Activated CD4-positive, alpha-beta memory T cell treated with anti-CD3 and anti-CD28 coated beads, Interleukin-2, amount 10 ng/mL, durations not matched to agents 7 days and 5 days (primary cell): Measurements from ENCODE around the gene OR5D13. TPM values are rescaled to one million over a fixed set of nuclear protein-coding genes. Genes with fewer than 3 reads are reported as not detected.

Source experiments
- CTCF ChIA-PET: fragments of 350-600 bp; sonication (Branson Sonifier 250); formaldehyde crosslinking; loops from one replicate; lab custom pipeline; 2021; ENCODE audit warnings: antibody characterized with exemption, inconsistent platforms; lab: Charles Lee
- POLR2A ChIA-PET: fragments of 350-600 bp; sonication (Branson Sonifier 250); formaldehyde crosslinking; loops from one replicate; lab custom pipeline; 2021; ENCODE audit warnings: antibody characterized with exemption; lab: Charles Lee
- DNase-seq: peaks from one replicate; pipeline ENCODE4 v3.0.0-alpha.2; 2020
- H3K27ac Mint-ChIP-seq: one replicate; pipeline ENCODE4 v1.8.0; 2021; ENCODE audit warnings: mild to moderate bottlenecking, mixed read lengths
- H3K27me3 Mint-ChIP-seq: one replicate; pipeline ENCODE4 v1.8.0; 2021; ENCODE audit warnings: mixed read lengths
- H3K36me3 Mint-ChIP-seq: one replicate; pipeline ENCODE4 v1.8.0; 2021; ENCODE audit warnings: low read depth, mixed read lengths
- H3K4me1 Mint-ChIP-seq: one replicate; pipeline ENCODE4 v1.8.0; 2021; ENCODE audit warnings: mixed read lengths
- H3K4me3 Mint-ChIP-seq: one replicate; pipeline ENCODE4 v1.8.0; 2021; ENCODE audit warnings: mild to moderate bottlenecking, mixed read lengths
- H3K9me3 Mint-ChIP-seq: one replicate; pipeline ENCODE4 v1.8.0; 2021; ENCODE audit warnings: mixed read lengths
- total RNA-seq, 2 experiments: library from RNA; stranded (reverse); gene quantifications; one replicate each; pipeline ENCODE4 v1.2.3, GENCODE V29; 2021

The OR5D13 gene
- not detected for total RNA-seq

GRCh38 chr11:55773138-55773537, at the start of gene OR5D13:
Gene OR5D13, plus strand, starts transcription at chr11:55773438. Its CDS starts 0 bp downstream, at chr11:55773438.
- ChIA-PET CTCF (no interaction called here), POLR2A (no interaction called here)
- H3K27ac Mint-ChIP-seq, result no peak within 1 kb of the TSS
- H3K4me3 Mint-ChIP-seq, result no peak within 1 kb of the TSS
- DNase-seq, result no peak
- H3K9me3 Mint-ChIP-seq, result peaks cover 8% of the 10 kb centered on the region
- no peaks in the 10 kb centered on the region for H3K4me1 Mint-ChIP-seq
- no peaks in the 10 kb centered on the region for H3K36me3 Mint-ChIP-seq
- H3K27me3 Mint-ChIP-seq, result no peaks in the 10 kb centered on the region

GRCh38 chr11:55726715-55727324, 46.4 kb upstream of the OR5D13 start:
- DNase-seq, result no peak
- Mint-ChIP-seq H3K4me3 (no peak overlapping the region), H3K36me3 (no peaks in the 10 kb centered on the region), H3K27ac (no peak overlapping the region), H3K4me1 (no peaks in the 10 kb centered on the region), H3K9me3 (peaks cover 2% of the 10 kb centered on the region), H3K27me3 (no peaks in the 10 kb centered on the region)
- ChIA-PET POLR2A (no interaction called here), CTCF (no interaction called here)

DNA sequence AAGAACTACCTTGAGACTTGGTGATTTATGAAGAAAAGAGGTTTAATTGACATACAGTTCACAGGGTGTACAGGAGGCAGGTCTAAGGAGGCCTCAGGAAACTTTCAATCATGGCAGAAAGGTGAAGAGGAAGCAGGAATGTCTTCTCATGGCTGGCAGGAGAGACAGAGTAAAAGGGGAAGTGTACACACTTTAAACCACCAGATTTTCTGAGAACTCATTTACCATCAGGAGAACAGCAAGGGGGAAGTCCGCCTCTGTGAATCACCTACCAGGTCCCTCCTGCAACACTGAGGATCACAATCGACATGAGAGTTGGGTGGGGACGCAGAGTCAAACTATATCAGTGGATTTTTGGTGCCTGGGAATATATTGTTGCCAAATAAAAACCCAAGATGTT, 40.3 kb upstream of the OR5D13 start:
- Mint-ChIP-seq H3K27me3 (no peaks in the 10 kb centered on the region), H3K4me1 (no peaks in the 10 kb centered on the region), H3K4me3 (no peak overlapping the region), H3K9me3 (peaks cover 15% of the 10 kb centered on the region), H3K27ac (no peak overlapping the region), H3K36me3 (no peaks in the 10 kb centered on the region)
- DNase-seq, result no peak
- ChIA-PET POLR2A (no interaction called here), CTCF (no interaction called here)

DNA sequence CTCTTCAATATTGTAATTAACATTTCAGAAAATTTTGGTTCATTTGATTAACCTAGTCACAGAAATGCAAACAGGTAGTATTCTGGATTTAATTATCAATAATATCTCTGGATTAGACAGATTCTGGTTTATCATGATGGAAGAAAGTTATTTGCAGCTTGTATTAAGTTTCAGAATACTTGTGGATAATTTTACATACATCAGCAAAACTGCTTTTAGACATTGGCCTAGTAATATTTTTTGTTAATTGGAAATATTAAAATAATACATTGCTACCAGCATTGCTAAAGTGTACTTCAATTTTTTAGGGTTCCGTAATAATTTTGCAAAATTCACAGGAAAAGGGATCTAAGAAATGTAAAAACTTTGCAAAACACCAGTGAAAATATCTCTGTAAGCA, 18.4 kb downstream of the OR5D13 start:
- no peaks in the 10 kb centered on the region for H3K4me1 Mint-ChIP-seq

DNA sequence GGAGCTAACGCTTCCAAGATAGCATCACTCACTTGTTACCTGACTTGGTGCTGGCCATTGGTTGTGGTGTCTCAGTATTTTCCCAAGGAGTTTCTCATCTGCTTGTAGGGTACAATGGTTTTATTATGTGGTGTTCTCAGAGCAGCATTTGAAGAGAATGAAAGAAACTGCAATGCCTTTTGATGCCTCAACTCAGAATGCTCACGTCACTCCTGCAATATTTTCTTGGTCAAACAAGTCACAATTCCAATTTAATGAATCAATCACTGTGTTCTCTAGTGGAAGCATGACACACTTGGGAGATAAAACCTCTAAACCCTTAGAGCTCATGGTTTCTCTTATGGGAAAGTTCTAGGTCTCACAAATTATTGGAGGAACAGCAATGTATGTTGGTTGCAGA, 20.1 kb downstream of the OR5D13 start:
- Mint-ChIP-seq H3K27ac (no peak overlapping the region), H3K4me1 (no peaks in the 10 kb centered on the region), H3K9me3 (peaks cover 9% of the 10 kb centered on the region), H3K4me3 (no peak overlapping the region), H3K27me3 (no peaks in the 10 kb centered on the region), H3K36me3 (no peaks in the 10 kb centered on the region)
- CTCF ChIA-PET, result no interaction called here
- POLR2A ChIA-PET, result no interaction called here
- no peak for DNase-seq

More for the DNA sequence above, 18.4 kb downstream of the OR5D13 start:
- Mint-ChIP-seq H3K4me3 (no peak overlapping the region), H3K36me3 (no peaks in the 10 kb centered on the region), H3K9me3 (peaks cover 12% of the 10 kb centered on the region), H3K27me3 (no peaks in the 10 kb centered on the region), H3K27ac (no peak overlapping the region)
- ChIA-PET CTCF (no interaction called here), POLR2A (no interaction called here)
- DNase-seq, result no peak

DNA sequence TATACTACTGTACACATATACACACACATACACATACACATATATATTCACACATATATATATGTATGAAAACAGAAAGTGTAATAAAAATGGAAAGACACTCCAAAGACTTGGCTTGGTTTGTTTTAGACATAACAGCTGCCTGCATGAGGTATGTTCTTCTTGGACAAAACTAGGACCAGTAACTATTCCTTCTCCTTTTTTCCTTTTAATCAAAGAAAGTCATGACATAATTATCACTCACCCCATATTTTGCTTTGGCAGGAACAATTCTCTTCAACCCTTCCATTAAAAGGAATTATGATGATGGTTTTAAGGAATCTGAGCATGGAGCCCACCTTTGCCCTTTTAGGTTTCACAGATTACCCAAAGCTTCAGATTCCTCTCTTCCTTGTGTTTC, 22.0 kb downstream of the OR5D13 start, which contains the start of gene OR5D14:
OR5D14 (plus strand) TSS at position 301 of the 400 bp plus-strand sequence; CDS start at position 301, 0 bp downstream.
- no peaks in the 10 kb centered on the region for H3K36me3 Mint-ChIP-seq
- no peak within 1 kb of the TSS for H3K27ac Mint-ChIP-seq
- DNase-seq, result no peak
- no peak within 1 kb of the TSS for H3K4me3 Mint-ChIP-seq
- H3K27me3 Mint-ChIP-seq, result no peaks in the 10 kb centered on the region
- ChIA-PET CTCF (no interaction called here), POLR2A (no interaction called here)
- no peaks in the 10 kb centered on the region for H3K4me1 Mint-ChIP-seq
- peaks cover 16% of the 10 kb centered on the region for H3K9me3 Mint-ChIP-seq

DNA sequence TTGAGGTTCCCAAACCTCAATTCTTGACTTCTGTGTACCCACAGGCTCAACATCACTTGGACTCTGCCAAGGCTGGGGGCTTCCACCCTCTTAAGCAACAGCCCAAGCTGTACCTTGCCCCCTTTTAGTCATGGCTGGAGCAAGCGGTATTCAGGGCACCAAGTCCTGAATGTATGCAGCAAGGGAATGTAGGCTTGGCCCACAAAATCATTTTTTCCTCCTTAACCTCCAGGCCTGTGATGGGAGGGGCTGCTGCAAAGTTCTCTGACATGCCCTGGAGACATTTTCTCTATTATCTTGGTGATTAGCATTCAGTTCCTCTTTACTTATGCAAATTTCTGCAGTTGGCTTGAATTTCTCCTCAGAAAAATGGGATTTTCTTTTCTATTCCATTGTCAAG, 33.0 kb downstream of the OR5D13 start:
- Mint-ChIP-seq H3K4me3 (no peak overlapping the region), H3K27me3 (no peaks in the 10 kb centered on the region), H3K9me3 (peaks cover 24% of the 10 kb centered on the region), H3K4me1 (no peaks in the 10 kb centered on the region), H3K27ac (no peak overlapping the region), H3K36me3 (no peaks in the 10 kb centered on the region)
- ChIA-PET CTCF (no interaction called here), POLR2A (no interaction called here)
- DNase-seq, result no peak

GRCh38 chr11:55811067-55811466, 37.8 kb downstream of the OR5D13 start, which contains the start of gene OR5L1:
Gene OR5L1, plus strand, starts transcription at chr11:55811367. Its CDS starts 100 bp downstream, at chr11:55811467.
- no peaks in the 10 kb centered on the region for H3K4me1 Mint-ChIP-seq
- H3K36me3 Mint-ChIP-seq, result no peaks in the 10 kb centered on the region
- ChIA-PET POLR2A (no interaction called here), CTCF (no interaction called here)
- H3K4me3 Mint-ChIP-seq, result no peak within 1 kb of the TSS
- DNase-seq, result no peak
- H3K9me3 Mint-ChIP-seq, result peaks cover 21% of the 10 kb centered on the region
- H3K27ac Mint-ChIP-seq, result no peak within 1 kb of the TSS
- H3K27me3 Mint-ChIP-seq, result no peaks in the 10 kb centered on the region

- H3K27me3 Mint-ChIP-seq, result no peaks in the 10 kb centered on the region
- no peaks in the 10 kb centered on the region for H3K36me3 Mint-ChIP-seq
- H3K9me3 Mint-ChIP-seq, result peaks cover 15% of the 10 kb centered on the region
- no peaks in the 10 kb centered on the region for H3K4me1 Mint-ChIP-seq
- POLR2A ChIA-PET, result no interaction called here
- H3K4me3 Mint-ChIP-seq, result no peak within 1 kb of the TSS
- H3K27ac Mint-ChIP-seq, result no peak within 1 kb of the TSS
- CTCF ChIA-PET, result no interaction called here
- no peak for DNase-seq
Measured at GRCh38 chr11:55819330-55819729, 46.1 kb downstream of the OR5D13 start, which contains the start of gene OR5D18. Gene OR5D18, plus strand, starts transcription at chr11:55819630. Its CDS starts 0 bp downstream, at chr11:55819630.

Other genes starting within 250 kb of the OR5D13 start
- gene OR4C15, start 219.0 kb upstream of the OR5D13 start, total RNA-seq, result not detected
- gene OR4C16, start 201.3 kb upstream of the OR5D13 start, total RNA-seq, result not detected
- gene OR4C11, start 165.8 kb upstream of the OR5D13 start, total RNA-seq, result not detected
- not detected for gene OR4P4, start 138.3 kb upstream of the OR5D13 start, total RNA-seq
- gene OR4S2, start 125.1 kb upstream of the OR5D13 start, total RNA-seq, result not detected
- not detected for gene OR4C6, start 111.2 kb upstream of the OR5D13 start, total RNA-seq
- gene OR5D14, start 22.1 kb downstream of the OR5D13 start, total RNA-seq, result not detected
- not detected for gene OR5L1, start 37.9 kb downstream of the OR5D13 start, total RNA-seq
- not detected for gene OR5D18, start 46.2 kb downstream of the OR5D13 start, total RNA-seq
- gene OR5L2, start 53.8 kb downstream of the OR5D13 start, total RNA-seq, result not detected
- gene OR5D16, start 65.3 kb downstream of the OR5D13 start, total RNA-seq, result not detected
- gene TRIM51, start 109.9 kb downstream of the OR5D13 start, total RNA-seq, result not detected
- not detected for gene OR5W2, start 141.1 kb downstream of the OR5D13 start, total RNA-seq
- gene OR5I1, start 163.0 kb downstream of the OR5D13 start, total RNA-seq, result not detected
- not detected for gene OR10AG1, start 196.5 kb downstream of the OR5D13 start, total RNA-seq
- gene OR5F1, start 221.2 kb downstream of the OR5D13 start, total RNA-seq, result not detected